Suprapubic skin (tissue), 4 donors: ENCODE data around the gene TBC1D16.

Experiments used
- POLR2A ChIP-seq, 2 donors: fragments of 450-650 bp; IDR thresholded peaks; one replicate each; pipeline ENCODE4 v1.6.1; 2017; ENCODE audit warnings: antibody characterized with exemption in 2 of 2, mild to moderate bottlenecking in 2 of 2, moderate library complexity in 2 of 2
- POLR2AphosphoS5 ChIP-seq, 3 donors: sonication (generic); formaldehyde crosslinking; IDR thresholded peaks; one replicate each; pipeline ENCODE4 v1.6.1; 2017; ENCODE audit warnings: antibody characterized with exemption in 3 of 3
- TF ChIP-seq, protein P1 (sequence below), 2 donors: fragments of 200-600 bp in 1 of 2; fragments of 450-650 bp in 1 of 2; sonication (generic) in 1 of 2; IDR thresholded peaks; one replicate each; pipeline ENCODE4 v1.5.1; 2016 to 2019; ENCODE audit warnings: antibody characterized with exemption in 2 of 2, mild to moderate bottlenecking in 1 of 2, moderate library complexity in 1 of 2

DNA sequence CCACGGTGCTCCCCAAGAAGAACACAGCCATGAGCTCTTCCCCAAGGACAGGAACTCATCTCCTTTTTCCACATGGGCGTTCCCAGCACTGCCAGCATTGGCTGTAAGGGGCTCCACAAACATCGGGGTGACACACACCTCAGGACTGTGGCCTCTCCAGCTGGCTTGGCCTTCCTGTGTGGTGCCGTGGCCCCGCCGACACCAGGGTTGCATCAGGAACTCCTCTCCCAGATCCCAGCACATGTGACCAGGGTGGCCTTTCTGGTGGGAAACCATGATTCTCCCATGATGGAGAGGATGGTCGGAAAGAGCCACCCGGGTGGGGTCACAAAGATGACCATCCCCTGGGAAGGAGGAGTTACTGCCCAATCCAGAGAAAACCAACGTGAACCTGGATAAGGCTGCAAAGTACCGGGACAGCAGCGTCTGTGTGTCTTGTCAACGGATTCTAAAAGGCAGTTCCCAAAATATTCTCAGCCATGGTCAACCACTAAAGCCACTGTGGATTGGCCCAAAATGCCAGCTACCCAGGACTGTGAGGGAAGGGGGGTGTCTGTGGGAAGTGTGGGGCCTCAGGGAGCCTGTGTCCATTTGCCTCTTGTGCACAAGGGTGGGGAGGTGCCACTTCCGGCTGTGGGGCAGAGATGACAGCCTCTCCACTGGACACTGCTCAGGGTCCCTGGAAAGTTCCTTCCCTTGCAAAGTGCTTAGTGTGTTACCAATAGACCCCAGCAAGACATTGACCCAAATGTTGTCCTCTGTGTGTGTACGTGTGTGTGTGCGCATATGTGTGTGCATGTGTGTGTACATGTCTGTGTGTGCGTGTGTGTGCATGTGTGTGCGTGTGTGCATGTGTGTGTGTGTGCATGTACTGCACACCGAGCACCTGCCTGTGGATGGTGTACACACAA is 118.4 kb downstream of the TBC1D16 start:
- TF ChIP-seq POLR2AphosphoS5 (IDR thresholded peaks at IDR 0.05) (no peak), POLR2A (IDR thresholded peaks at IDR 0.05) (no peak)
- TF ChIP-seq, protein P1, sequence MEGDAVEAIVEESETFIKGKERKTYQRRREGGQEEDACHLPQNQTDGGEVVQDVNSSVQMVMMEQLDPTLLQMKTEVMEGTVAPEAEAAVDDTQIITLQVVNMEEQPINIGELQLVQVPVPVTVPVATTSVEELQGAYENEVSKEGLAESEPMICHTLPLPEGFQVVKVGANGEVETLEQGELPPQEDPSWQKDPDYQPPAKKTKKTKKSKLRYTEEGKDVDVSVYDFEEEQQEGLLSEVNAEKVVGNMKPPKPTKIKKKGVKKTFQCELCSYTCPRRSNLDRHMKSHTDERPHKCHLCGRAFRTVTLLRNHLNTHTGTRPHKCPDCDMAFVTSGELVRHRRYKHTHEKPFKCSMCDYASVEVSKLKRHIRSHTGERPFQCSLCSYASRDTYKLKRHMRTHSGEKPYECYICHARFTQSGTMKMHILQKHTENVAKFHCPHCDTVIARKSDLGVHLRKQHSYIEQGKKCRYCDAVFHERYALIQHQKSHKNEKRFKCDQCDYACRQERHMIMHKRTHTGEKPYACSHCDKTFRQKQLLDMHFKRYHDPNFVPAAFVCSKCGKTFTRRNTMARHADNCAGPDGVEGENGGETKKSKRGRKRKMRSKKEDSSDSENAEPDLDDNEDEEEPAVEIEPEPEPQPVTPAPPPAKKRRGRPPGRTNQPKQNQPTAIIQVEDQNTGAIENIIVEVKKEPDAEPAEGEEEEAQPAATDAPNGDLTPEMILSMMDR (IDR thresholded peaks at IDR 0.05): no peak
